Ovary (tissue), 3 donors: ENCODE measurements around the gene SLC27A5.

Experiments used
- EP300 ChIP-seq: sonication (generic); formaldehyde crosslinking; IDR thresholded peaks from one replicate; pipeline ENCODE4 v1.6.1; 2017; ENCODE audit warnings: antibody characterized with exemption
- POLR2A ChIP-seq: fragments of 450-650 bp; IDR thresholded peaks from one replicate; pipeline ENCODE4 v1.6.1; 2017; ENCODE audit warnings: antibody characterized with exemption, mild to moderate bottlenecking, moderate library complexity
- TF ChIP-seq, protein P1 (sequence below), 3 donors: fragments of 450-650 bp in 2 of 3; fragments of 200-600 bp in 1 of 3; IDR thresholded peaks; one replicate each; pipeline versions ENCODE4 v1.5.1 to v1.8.0; 2016 to 2022; ENCODE audit warnings: antibody characterized with exemption in 3 of 3, mild to moderate bottlenecking in 1 of 3
- donor health status: DM: no; HTN: no; CAD: no.

DNA sequence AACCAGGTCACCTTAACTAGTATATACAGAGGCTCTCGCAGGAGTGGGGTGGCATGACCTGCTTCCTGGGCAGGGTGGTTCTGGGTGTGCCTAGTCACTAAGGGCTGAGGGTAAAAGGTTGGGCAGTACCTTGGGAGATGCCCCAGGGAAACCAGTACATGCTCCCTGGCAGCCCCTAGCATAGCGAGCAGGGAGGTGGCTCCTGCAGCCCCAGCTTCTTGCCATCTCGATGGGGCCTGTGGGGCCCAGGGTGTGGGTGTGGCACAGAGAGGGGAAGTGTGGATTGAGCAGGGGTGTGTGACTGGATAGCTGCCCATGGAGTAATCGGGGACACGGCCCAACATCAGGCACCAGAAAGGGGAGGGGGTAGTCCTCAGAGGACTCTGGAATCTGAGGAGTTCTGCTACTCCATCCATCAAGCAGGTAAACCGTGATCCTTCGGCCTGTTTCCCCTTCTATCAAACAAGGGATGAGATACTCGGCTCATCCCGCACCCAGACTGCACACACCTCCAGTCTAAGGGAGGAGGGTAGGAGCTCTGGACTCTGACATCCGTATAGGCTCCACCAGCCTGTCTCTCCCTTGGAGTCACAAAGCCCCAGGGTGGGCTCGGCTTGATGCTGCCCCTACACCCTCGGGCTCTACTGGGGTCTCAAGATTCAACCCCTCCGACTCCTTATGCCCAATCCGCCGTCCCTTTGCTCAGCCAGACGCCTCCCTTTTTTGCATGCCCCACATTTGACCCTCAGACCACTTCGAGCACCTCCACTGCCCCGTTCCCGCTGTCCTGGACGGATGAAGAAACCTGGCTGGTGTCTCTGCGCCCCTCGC, 6.7 kb upstream of the SLC27A5 start:
- TF ChIP-seq POLR2A = no peak
- TF ChIP-seq, protein P1, sequence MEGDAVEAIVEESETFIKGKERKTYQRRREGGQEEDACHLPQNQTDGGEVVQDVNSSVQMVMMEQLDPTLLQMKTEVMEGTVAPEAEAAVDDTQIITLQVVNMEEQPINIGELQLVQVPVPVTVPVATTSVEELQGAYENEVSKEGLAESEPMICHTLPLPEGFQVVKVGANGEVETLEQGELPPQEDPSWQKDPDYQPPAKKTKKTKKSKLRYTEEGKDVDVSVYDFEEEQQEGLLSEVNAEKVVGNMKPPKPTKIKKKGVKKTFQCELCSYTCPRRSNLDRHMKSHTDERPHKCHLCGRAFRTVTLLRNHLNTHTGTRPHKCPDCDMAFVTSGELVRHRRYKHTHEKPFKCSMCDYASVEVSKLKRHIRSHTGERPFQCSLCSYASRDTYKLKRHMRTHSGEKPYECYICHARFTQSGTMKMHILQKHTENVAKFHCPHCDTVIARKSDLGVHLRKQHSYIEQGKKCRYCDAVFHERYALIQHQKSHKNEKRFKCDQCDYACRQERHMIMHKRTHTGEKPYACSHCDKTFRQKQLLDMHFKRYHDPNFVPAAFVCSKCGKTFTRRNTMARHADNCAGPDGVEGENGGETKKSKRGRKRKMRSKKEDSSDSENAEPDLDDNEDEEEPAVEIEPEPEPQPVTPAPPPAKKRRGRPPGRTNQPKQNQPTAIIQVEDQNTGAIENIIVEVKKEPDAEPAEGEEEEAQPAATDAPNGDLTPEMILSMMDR (IDR thresholded peaks at IDR 0.05) = peak in 2 of 3 donors; percentile 23 to 27
- TF ChIP-seq EP300 = no peak
